ENCODE measurements around the gene SOS2. TPM values are rescaled to one million over a fixed set of nuclear protein-coding genes. Genes with fewer than 3 reads are reported as not detected.

Gene SOS2
- total and polyA plus RNA-seq, 10 of the 15 experiments (the other 5 are each of a cell fraction or from before 2014, with no cell fraction given): 2.1 to 16.8 (median 8.4) TPM

GRCh38 chr14:50116181-50116956 lies 115.0 kb downstream of the SOS2 start, which contains the start of gene VCPKMT (continued):
- TF ChIP-seq SMAD5 (IDR thresholded peaks at IDR 0.05; ENCODE audit: low read depth) (peak; percentile 95), CREM (IDR thresholded peaks at IDR 0.05; ENCODE audit: low read depth) (peak; percentile 99), TARDBP (IDR thresholded peaks at IDR 0.05; ENCODE audit: borderline replicate concordance) (peak; percentile 74; the same call in 1 of the 2 replicates), CHD2 (IDR thresholded peaks at IDR 0.05; ENCODE audit: borderline replicate concordance, low read depth, low read length) (peak; percentile 77), CHD4 (IDR thresholded peaks at IDR 0.05) (no peak), PAX5 (IDR thresholded peaks at IDR 0.05; ENCODE audit: borderline replicate concordance, low read depth, low read length) (peak; percentile 83; the same call in 1 of the 2 replicates), SKIL (IDR thresholded peaks at IDR 0.05; ENCODE audit: low read depth, poor library complexity, severe bottlenecking) (peak; percentile 21), CREB1 (IDR thresholded peaks at IDR 0.05; ENCODE audit: low read depth) (peak; percentile 99), POLR2AphosphoS2 (IDR thresholded peaks at IDR 0.05; ENCODE audit: low read depth, low read length) (peak; percentile 90; the same call in 1 of the 2 replicates), STAT3 (IDR thresholded peaks at IDR 0.05; ENCODE audit: low read depth, low read length) (no peak), CEBPZ (IDR thresholded peaks at IDR 0.05; ENCODE audit: low read depth, low read length) (no peak), TCF3 (IDR thresholded peaks at IDR 0.05; ENCODE audit: borderline replicate concordance, insufficient read depth, low read depth, low read length) (no peak), NR2F1 (conservative IDR thresholded peaks at IDR 0.05) (no peak), ZBTB11 (CRISPR knock-in tag; IDR thresholded peaks at IDR 0.05) (no peak), MEF2B (IDR thresholded peaks at IDR 0.05; ENCODE audit: partially characterized antibody, poor library complexity, severe bottlenecking) (peak; percentile 15), PBX3 (IDR thresholded peaks at IDR 0.05; ENCODE audit: insufficient replicate concordance, low read depth, low read length) (no peak), MAX (IDR thresholded peaks at IDR 0.05; ENCODE audit: low read depth, low read length) (peak; percentile 81), SREBF1 (IDR thresholded peaks at IDR 0.05; ENCODE audit: low read length) (0 out of 2 replicates have a peak, but pooled peaks have one; percentile 45), SP1 (IDR thresholded peaks at IDR 0.05; ENCODE audit: low read depth, low read length) (peak; percentile 84)
